NCI-H526 (cell line): ENCODE results near the gene ZBTB17.

Experiments
- DNase-seq, 2 experiments: peaks; one replicate each; lab custom pipeline; 2025; lab: John Stamatoyannopoulos, UW

ZBTB17 gene

GRCh38 chr1:15960808-15961207 is 15.1 kb downstream of the ZBTB17 start:
- DNase-seq, result no peak

DNA sequence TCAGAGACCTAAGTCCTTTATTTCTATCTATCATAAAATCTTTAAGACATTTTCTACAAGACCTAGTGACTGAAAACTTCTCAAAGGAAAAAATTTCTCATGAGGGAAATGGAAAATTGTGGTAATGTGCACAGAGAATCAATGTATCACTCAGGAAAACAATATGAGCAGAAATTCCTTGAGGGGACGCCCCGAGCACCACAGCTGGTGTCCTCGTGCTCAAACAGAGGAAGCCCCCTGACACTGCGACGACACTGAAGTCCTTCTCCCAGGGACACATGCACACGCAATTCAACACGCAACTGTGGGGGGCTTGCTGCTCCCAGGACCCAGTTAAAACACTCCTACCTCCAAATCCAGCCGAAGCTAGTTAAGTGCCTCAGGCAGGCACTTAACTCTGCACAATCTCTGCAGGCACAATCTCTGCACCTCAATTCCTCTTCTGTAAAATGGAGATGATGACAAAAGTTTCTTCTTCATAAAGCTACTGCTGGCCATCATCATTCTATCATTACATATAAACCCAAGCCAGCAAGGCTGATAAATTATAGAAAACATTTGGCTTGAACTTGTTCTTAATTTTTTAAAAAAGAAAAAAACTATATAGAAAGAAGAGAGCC is 16.0 kb downstream of the ZBTB17 start:
- DNase-seq, result no peak

GRCh38 chr1:15959424-15959823 is 16.5 kb downstream of the ZBTB17 start:
- no peak for DNase-seq

- no peak for DNase-seq
Observed at GRCh38 chr1:15958793-15959192, 17.1 kb downstream of the ZBTB17 start.

GRCh38 chr1:15958111-15958510 is 17.8 kb downstream of the ZBTB17 start:
- DNase-seq, result no peak

GRCh38 chr1:15957221-15958095 is 18.4 kb downstream of the ZBTB17 start:
- no peak for DNase-seq

GRCh38 chr1:15956150-15956549 is 19.8 kb downstream of the ZBTB17 start:
- no peak for DNase-seq

GRCh38 chr1:15955552-15955951 is 20.3 kb downstream of the ZBTB17 start:
- DNase-seq, result no peak

DNA sequence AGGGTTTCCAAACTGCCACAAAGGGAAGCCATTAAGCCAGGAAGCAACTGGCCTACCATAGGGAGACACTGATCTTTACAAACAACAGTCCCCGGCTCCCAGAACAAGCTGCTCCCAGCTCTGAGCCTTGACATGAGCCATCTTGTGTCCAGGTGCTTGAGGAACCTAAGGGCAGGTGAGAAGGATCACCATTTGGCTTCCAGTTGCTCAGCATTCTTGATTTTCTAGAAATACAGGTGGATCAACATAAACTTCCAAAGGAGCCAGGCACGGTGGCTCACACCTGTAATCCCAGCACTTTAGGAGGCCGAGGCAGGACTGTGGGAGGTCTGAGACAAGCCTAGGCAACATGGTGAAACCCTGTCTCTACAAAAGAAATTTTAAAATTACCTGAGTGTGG is 21.6 kb downstream of the ZBTB17 start:
- no peak for DNase-seq

DNA sequence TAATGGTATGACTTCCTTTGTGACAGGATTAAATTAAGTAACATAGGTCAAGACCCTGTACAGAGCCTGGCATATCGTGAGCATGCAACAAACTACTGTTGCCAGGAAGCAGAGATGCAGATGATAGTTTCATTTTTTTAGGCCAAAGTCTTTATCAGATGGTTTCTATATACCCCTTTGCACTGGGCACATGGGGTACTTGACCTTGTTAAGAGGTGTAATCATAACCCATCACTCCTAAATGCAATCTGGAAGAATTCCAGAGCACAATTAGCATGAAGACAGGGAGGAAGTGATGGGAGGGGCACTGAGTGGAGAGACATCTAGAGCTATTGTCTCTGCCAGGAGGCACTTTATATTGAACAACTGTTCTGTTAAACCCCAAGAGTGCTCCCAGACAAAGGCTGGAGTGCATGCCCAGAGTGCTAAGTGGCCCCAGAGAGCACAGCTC is 22.1 kb downstream of the ZBTB17 start:
- DNase-seq, result no peak

DNA sequence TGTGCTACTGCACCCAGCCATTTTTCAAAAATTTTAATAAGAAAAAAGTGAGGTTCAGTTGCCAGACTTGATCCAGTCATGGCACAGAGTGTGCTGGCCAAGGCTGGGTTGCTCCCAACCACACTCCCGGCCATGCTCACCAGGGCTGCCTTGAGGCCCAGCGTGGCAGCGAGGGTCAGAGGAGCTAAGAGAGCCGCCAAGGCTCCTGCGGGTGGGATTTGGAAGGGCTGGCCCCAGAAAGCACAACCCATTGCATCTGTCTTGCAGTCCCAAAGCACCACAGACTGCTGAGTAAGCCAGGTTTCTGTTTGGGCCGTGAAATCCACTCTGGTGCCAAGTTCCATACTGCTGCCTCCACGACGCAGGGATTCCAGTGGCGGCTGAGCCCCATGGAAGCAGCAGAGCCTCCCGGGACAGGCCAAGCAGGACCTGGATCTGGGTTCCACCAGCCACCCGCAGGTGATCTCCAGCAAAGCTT is 22.6 kb downstream of the ZBTB17 start:
- no peak for DNase-seq

- DNase-seq, result no peak
Observed at GRCh38 chr1:15952317-15953258, 23.3 kb downstream of the ZBTB17 start.

GRCh38 chr1:15951341-15952153 is 24.4 kb downstream of the ZBTB17 start:
- DNase-seq, result no peak

- no peak for DNase-seq
Observed at GRCh38 chr1:15950763-15951295, 25.1 kb downstream of the ZBTB17 start.

- no peak for DNase-seq
Observed at GRCh38 chr1:15950302-15950701, 25.6 kb downstream of the ZBTB17 start.

- no peak for DNase-seq
Observed at GRCh38 chr1:15949453-15950245, 26.3 kb downstream of the ZBTB17 start.

DNA sequence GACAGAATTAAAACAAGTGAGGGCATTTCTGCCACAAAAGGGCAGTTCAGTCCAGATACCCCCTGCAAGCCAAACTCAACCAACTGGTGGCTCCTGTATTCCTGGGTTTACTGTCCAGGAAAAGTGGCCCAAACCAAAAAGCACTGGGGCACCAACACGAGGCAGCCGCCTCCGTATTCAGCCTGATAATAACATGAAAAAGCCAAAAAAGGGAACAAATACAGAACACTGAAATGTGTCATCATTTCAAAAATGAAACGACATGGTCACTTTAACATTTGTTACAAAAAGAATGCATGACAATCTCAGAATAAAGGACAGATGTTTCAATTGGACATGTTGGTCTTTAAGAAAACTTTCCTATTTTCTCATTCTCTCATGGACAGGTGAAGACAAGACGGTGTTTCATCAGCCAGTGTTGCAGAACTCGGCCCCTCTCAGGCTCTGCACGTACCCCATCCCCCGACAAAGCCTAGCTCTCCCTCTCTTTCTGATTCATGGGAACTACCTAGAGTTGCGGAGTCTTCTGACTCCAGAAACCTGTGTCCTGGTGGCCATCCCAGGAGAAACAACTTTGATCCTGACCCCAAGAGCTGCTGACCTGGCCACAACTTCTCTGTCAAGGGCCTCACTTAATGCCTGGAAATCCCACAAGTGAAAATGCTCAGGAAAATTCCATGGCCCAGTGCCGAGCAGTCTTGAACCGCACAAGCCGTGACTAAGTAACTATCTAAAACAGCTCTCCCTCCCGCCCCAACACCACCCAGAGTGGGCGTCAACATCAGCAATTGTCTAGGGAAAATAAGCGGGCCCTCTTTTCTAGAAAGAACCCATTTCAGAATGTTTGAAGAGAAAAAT is 27.1 kb downstream of the ZBTB17 start:
- DNase-seq, result no peak

DNA sequence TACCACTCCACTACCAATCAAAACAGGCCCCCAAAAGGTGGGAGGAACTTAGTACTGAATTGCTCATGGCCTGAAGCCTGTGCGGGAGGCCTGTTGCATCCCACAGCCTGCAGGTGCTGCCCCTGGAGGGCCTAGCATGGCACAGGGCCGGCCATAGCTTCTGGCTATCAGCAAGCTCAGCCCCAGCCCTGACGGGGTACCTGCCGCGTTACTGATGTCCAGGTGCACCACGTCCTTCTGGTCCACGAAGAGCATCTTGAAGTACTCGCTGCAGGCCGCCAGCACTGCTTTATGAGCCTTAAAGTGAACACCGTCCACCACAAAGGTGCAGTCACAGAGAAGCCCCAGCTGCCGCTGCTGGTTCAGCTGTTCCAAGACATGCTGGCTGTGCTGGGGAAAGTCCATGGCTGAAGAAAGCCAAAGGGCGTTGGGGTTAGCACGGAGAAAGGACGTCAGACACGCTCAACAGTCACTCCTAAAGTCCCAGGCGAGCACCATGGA is 27.8 kb downstream of the ZBTB17 start:
- no peak for DNase-seq
